Tibial nerve (tissue), 4 donors: Measurements from ENCODE around the gene ANXA5.

ENCODE experiments used
- CTCF ChIP-seq, 5 experiments: fragments of 200-600 bp in 3 of 5; fragments of 450-650 bp in 2 of 5; sonication (generic) in 3 of 5; IDR thresholded peaks; one replicate each; pipeline ENCODE4 v1.5.1; 2016 to 2019; ENCODE audit warnings: antibody characterized with exemption in 5 of 5, mild to moderate bottlenecking in 3 of 5, moderate library complexity in 2 of 5
- EP300 ChIP-seq, 2 donors: sonication (generic); formaldehyde crosslinking; IDR thresholded peaks; one replicate each; pipeline ENCODE4 v1.6.1; 2017; ENCODE audit warnings: antibody characterized with exemption in 2 of 2, mild to moderate bottlenecking in 1 of 2
- POLR2A ChIP-seq, 2 donors: fragments of 450-650 bp; IDR thresholded peaks; one replicate each; pipeline ENCODE4 v1.6.1; 2017; ENCODE audit warnings: antibody characterized with exemption in 2 of 2, mild to moderate bottlenecking in 2 of 2, moderate library complexity in 2 of 2

- no peak for TF ChIP-seq EP300 (IDR thresholded peaks at IDR 0.05)
- no peak for TF ChIP-seq CTCF (IDR thresholded peaks at IDR 0.05)
- TF ChIP-seq POLR2A (IDR thresholded peaks at IDR 0.05): no peak
Measured at GRCh38 chr4:121688701-121689100, 8.1 kb downstream of the ANXA5 start.
